Neuronal stem cell (in vitro differentiated cells): Measurements from ENCODE around the gene AVPI1.
A peak's percentile ranks its signal among the peaks of the same experiment; 100 is the strongest.

Experiments
- DNase-seq: peaks from one replicate; pipeline ENCODE4 v3.0.0-alpha.2; 2013; ENCODE audit warnings: low spot score
- H2AFZ ChIP-seq: one replicate; pipeline ENCODE4 v1.6.1; 2013; ENCODE audit warnings: mild to moderate bottlenecking, low read length, inconsistent platforms
- H2AK5ac ChIP-seq: 2 replicates; pipeline ENCODE4 v1.6.1; 2013; ENCODE audit warnings: low read depth, mild to moderate bottlenecking, inconsistent platforms, low read length, moderate library complexity, mixed read lengths
- H2BK120ac ChIP-seq: 2 replicates; pipeline ENCODE4 v1.6.1; 2013; ENCODE audit warnings: low read depth, mild to moderate bottlenecking, inconsistent platforms, low read length, moderate library complexity, mixed read lengths
- H2BK12ac ChIP-seq: one replicate; pipeline ENCODE4 v1.6.1; 2013; ENCODE audit warnings: low read length, inconsistent platforms
- H2BK15ac ChIP-seq: 2 replicates; pipeline ENCODE4 v1.6.1; 2013; ENCODE audit warnings: mild to moderate bottlenecking, low read length, inconsistent platforms, mixed read lengths
- H2BK5ac ChIP-seq: one replicate; pipeline ENCODE4 v1.6.1; 2013; ENCODE audit warnings: inconsistent platforms, mild to moderate bottlenecking, low read length, moderate library complexity
- H3K14ac ChIP-seq: one replicate; pipeline ENCODE4 v1.6.1; 2013; ENCODE audit warnings: low read length, inconsistent platforms
- H3K18ac ChIP-seq: 2 replicates; pipeline ENCODE4 v1.6.1; 2013; ENCODE audit warnings: low read length, inconsistent platforms
- H3K23ac ChIP-seq: 2 replicates; pipeline ENCODE4 v1.6.1; 2013; ENCODE audit warnings: low read depth, mild to moderate bottlenecking, mixed read lengths, low read length, inconsistent platforms; ENCODE audit not compliant: poor library complexity
- H3K27ac ChIP-seq: replicated peaks from 3 replicates; pipeline ENCODE4 v1.5.1; 2013; ENCODE audit warnings: low read length, inconsistent platforms
- H3K27me3 ChIP-seq, 3 experiments: 2 replicates each; pipeline ENCODE4 v1.6.1; 2013; ENCODE audit warnings: low read length in 3 of 3, mild to moderate bottlenecking in 2 of 3, inconsistent platforms in 1 of 3, low read depth in 1 of 3, mixed read lengths in 1 of 3, moderate library complexity in 1 of 3; ENCODE audit not compliant: control insufficient read depth in 3 of 3, insufficient read depth in 3 of 3
- H3K36me3 ChIP-seq, 2 donors: replicated peaks in 1 of 2; 2 replicates each; pipeline ENCODE4 v1.6.1; 2013; ENCODE audit warnings: low read length in 2 of 2; ENCODE audit not compliant: control insufficient read depth in 2 of 2, insufficient read depth in 2 of 2
- H3K4ac ChIP-seq: 2 replicates; pipeline ENCODE4 v1.6.1; 2013; ENCODE audit warnings: inconsistent platforms, mild to moderate bottlenecking, low read length, moderate library complexity
- H3K4me1 ChIP-seq, 2 donors: 1 replicate in 1 of 2; 2 replicates in 1 of 2; pipeline ENCODE4 v1.6.1; 2013; ENCODE audit warnings: low read length in 2 of 2, low read depth in 1 of 2; ENCODE audit not compliant: control insufficient read depth in 2 of 2, insufficient read depth in 1 of 2
- H3K4me2 ChIP-seq: one replicate; pipeline ENCODE4 v1.6.1; 2013; ENCODE audit warnings: mild to moderate bottlenecking, low read length, inconsistent platforms; ENCODE audit not compliant: insufficient read depth, poor library complexity, severe bottlenecking
- H3K4me3 ChIP-seq, 2 donors: 2 replicates each; pipeline ENCODE4 v1.5.1; 2013; ENCODE audit warnings: low read length in 2 of 2, mild to moderate bottlenecking in 2 of 2, inconsistent platforms in 1 of 2, moderate library complexity in 1 of 2
- H3K79me1 ChIP-seq: one replicate; pipeline ENCODE4 v1.6.1; 2013; ENCODE audit warnings: low read depth, mild to moderate bottlenecking, inconsistent platforms, low read length, moderate library complexity
- H3K9ac ChIP-seq: one replicate; pipeline ENCODE4 v1.6.1; 2013; ENCODE audit warnings: mild to moderate bottlenecking, low read depth, low read length, inconsistent platforms; ENCODE audit not compliant: poor library complexity
- H3K9me3 ChIP-seq, 2 donors: replicated peaks in 1 of 2; 2 replicates each; pipeline versions ENCODE3 to v1.6.1; 2013; ENCODE audit warnings: low read length in 2 of 2, mild to moderate bottlenecking in 2 of 2, inconsistent platforms in 1 of 2, low read depth in 1 of 2, mixed read lengths in 1 of 2, moderate library complexity in 1 of 2; ENCODE audit not compliant: control insufficient read depth in 2 of 2, insufficient read depth in 1 of 2
- H4K8ac ChIP-seq: one replicate; pipeline ENCODE4 v1.6.1; 2013; ENCODE audit warnings: low read depth, mild to moderate bottlenecking, inconsistent platforms, low read length, moderate library complexity
- H4K91ac ChIP-seq: one replicate; pipeline ENCODE4 v1.6.1; 2013; ENCODE audit warnings: low read length, low read depth, mild to moderate bottlenecking, inconsistent platforms; ENCODE audit not compliant: poor library complexity
- WGBS, 2 donors: extraction: QIAGEN DNeasy Blood & Tissue Kit; methylation state at CpG; one replicate each; pipeline ENCODE4 v1.1.7; 2013; ENCODE audit warnings: missing lambda C conversion rate in 2 of 2, mixed read lengths in 1 of 2; ENCODE audit not compliant: insufficient read length in 2 of 2, insufficient replicate concordance in 1 of 2; ENCODE audit errors: extremely low coverage in 2 of 2; 5-methylcytosine and 5-hydroxymethylcytosine counted together

AVPI1 gene

DNA sequence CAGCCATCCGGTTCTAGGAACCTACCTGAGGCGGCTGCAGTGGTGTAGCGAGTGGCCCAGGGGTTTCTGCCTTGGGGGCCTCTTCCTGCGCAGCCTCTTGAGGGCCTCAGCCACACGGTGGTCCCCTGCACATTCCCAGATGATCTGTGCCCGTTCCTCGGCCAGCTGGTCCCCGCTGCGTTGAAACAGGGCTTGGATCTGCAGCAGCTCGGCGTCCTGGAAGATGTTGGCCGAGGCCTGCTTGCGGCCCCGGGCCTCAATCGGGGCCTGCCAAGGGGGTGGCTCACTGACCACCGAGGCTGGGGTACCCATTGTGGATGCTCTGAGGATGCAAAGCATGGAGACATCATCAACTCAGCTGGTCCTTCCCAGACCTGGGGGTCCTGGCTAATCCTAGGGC, 7.4 kb downstream of the AVPI1 start:
- Histone ChIP-seq H3K4me3 (no peak overlapping the region), H4K91ac (no peak overlapping the region), H3K4me2 (no peak overlapping the region), H3K4me1 (peaks cover 0 to 2% of the 10 kb centered on the region in 2 donors), H3K27me3 (no peaks in the 10 kb centered on the region), H3K36me3 (peaks cover 14 to 26% of the 10 kb centered on the region in 2 donors), H3K4ac (no peak overlapping the region), H2BK120ac (no peak overlapping the region), H2AFZ (no peak overlapping the region), H2BK5ac (no peak overlapping the region), H3K79me1 (no peaks in the 10 kb centered on the region), H2AK5ac (no peak overlapping the region), H3K9me3 (no peaks in the 10 kb centered on the region), H2BK12ac (no peak overlapping the region), H3K27ac (no peak overlapping the region), H4K8ac (no peak overlapping the region), H3K9ac (peak overlapping the region; percentile 35), H2BK15ac (no peak overlapping the region), H3K23ac (no peak overlapping the region), H3K14ac (no peak overlapping the region), H3K18ac (no peak overlapping the region)
- no CpG with 5 or more reads among the region's 16 CpGs for WGBS, 2 donors
- no peak for DNase-seq

DNA sequence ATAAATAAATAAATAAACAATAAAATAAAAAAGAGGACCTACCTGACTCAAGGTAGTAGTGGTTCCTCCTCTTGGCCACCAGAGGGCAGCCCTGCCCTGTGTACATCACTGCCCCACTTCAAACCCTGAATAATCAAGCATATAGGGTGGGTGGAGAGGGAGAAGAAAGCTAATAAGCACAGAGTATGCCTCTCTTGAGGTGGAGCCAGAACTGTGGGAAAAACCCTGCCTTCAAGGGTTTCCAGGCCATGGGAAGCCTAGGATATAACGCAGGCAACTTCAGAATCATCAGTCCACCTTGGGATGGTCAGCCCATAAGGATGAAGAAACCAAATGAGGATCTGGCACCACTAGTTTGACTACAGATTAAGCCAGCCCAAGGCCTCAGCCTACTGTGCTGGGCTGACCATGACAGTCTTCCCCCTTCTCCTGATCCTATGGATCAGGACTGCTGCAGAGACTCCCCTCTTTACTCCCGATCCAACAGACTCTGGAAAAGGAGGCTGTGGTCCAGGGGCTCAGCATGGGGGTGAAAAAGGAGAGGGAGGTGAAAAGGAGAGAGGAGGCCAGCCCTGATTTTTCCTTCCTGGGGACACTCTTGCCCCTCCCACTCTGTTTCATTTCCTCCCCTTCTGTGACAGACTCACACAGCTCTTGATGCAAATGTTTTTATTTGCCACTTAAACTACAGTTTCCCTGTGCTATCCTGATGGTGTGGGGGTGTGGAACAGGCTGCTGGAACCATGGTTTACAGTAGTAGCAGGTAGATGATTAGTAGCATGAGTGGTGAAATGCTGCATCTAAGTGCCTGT, 10.1 kb downstream of the AVPI1 start:
- Histone ChIP-seq H2BK15ac (no peak overlapping the region), H4K91ac (no peak overlapping the region), H3K23ac (no peak overlapping the region), H2AK5ac (no peak overlapping the region), H2AFZ (no peak overlapping the region), H3K4me3 (no peak overlapping the region), H3K36me3 (peaks cover 26 to 52% of the 10 kb centered on the region in 2 donors), H2BK120ac (no peak overlapping the region), H3K4ac (no peak overlapping the region), H3K4me1 (no peaks in the 10 kb centered on the region), H3K4me2 (no peak overlapping the region), H3K18ac (no peak overlapping the region), H4K8ac (no peak overlapping the region), H3K9me3 (no peaks in the 10 kb centered on the region), H3K79me1 (no peaks in the 10 kb centered on the region), H3K27me3 (no peaks in the 10 kb centered on the region), H3K14ac (no peak overlapping the region), H3K27ac (no peak overlapping the region), H2BK12ac (no peak overlapping the region), H3K9ac (no peak overlapping the region), H2BK5ac (no peak overlapping the region)
- WGBS, 2 donors: no CpG with 5 or more reads among the region's 2 CpGs
- peak; percentile 32 for DNase-seq

DNA sequence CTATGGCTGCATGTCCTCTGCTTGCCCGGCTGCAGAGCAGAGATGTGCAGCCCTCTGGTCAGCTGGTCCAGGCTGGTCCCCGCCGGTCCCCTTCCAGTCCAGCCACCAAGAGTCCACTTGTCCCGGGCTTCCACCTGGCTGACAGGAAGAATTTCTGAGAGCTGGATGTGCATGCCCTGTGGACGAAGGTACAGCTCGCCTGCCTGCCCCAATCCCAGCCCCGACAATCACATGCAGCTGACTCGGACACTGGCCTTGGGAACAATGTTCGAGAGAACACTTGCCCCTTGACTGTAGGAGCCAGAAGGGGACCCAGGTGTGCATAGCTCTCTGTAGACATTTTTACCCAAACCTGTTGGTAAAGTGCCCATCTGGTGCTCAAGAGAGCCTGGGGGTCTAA, 11.8 kb downstream of the AVPI1 start:
- Histone ChIP-seq H4K91ac (no peak overlapping the region), H3K4me1 (no peaks in the 10 kb centered on the region), H3K23ac (peak overlapping the region; percentile 78)

DNA sequence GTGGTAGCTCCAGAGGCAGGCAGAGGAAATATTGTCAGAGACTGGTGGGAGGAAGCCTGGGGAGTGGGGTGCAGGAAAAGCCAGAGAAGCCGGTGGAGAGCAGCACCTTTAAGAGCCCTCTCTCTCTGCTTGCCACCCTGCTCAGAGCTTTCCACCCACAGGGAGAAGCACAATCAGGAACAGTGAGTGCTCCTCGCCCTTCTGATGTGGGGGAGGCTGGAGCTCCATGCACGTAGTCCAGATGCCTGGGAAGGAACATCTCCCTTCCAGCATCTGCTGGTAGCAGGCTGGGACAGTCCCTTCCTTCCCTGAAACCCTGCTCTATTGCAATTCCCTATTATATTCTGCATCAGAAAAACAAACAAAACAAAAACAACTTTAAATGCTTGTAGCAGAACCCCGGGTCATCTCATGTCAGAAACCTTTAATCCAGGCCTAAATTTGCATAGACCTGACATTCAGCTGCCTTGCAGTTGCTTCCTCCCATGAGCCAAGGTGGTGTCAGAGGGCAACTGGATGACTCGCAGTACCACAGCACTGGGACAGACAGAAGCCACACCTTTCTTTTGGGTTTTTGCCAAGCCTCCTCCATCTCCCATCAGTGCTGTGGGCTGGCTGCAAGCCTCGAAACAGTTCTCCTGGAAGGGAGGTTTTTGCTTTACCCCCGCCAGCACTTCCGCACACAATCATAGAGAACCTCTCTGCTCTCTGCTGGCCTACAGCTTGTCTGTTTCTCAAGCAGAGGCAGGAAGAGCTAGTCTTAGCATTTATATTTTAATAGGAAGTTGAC, 13.1 kb downstream of the AVPI1 start:
- peaks cover 33 to 78% of the 10 kb centered on the region in 2 donors for H3K36me3 ChIP-seq
- no peaks in the 10 kb centered on the region for H3K27me3 ChIP-seq
- H3K4me3 ChIP-seq: no peak overlapping the region
- H2BK5ac ChIP-seq: no peak overlapping the region
- no peak overlapping the region for H3K23ac ChIP-seq
- no peak overlapping the region for H3K4ac ChIP-seq
- H2BK12ac ChIP-seq: no peak overlapping the region
- no peak overlapping the region for H2AK5ac ChIP-seq
- H3K4me1 ChIP-seq: no peaks in the 10 kb centered on the region
- H4K8ac ChIP-seq: no peak overlapping the region
- H3K4me2 ChIP-seq: no peak overlapping the region
- H3K9ac ChIP-seq: no peak overlapping the region
- H2BK120ac ChIP-seq: no peak overlapping the region
- H3K9me3 ChIP-seq: no peaks in the 10 kb centered on the region
- no peak overlapping the region for H3K14ac ChIP-seq
- no CpG with 5 or more reads among the region's 8 CpGs for WGBS, 2 donors
- no peak overlapping the region for H3K27ac ChIP-seq
- no peak overlapping the region for H2BK15ac ChIP-seq
- no peak overlapping the region for H2AFZ ChIP-seq
- H3K79me1 ChIP-seq: no peaks in the 10 kb centered on the region
- no peak overlapping the region for H3K18ac ChIP-seq
- H4K91ac ChIP-seq: no peak overlapping the region
- DNase-seq: no peak

More for the DNA sequence above, 11.8 kb downstream of the AVPI1 start:
- no peak overlapping the region for H2BK5ac ChIP-seq
- no peak overlapping the region for H2AK5ac ChIP-seq
- H3K14ac ChIP-seq: no peak overlapping the region
- no peak overlapping the region for H3K4ac ChIP-seq
- no peak overlapping the region for H2BK15ac ChIP-seq
- H4K8ac ChIP-seq: no peak overlapping the region
- H2BK12ac ChIP-seq: peak overlapping the region; percentile 36
- no peak overlapping the region for H3K4me2 ChIP-seq
- no CpG with 5 or more reads among the region's 9 CpGs for WGBS, 2 donors
- H3K4me3 ChIP-seq: no peak overlapping the region
- no peaks in the 10 kb centered on the region for H3K27me3 ChIP-seq
- no peak overlapping the region for H2BK120ac ChIP-seq
- no peaks in the 10 kb centered on the region for H3K9me3 ChIP-seq
- peaks cover 28 to 65% of the 10 kb centered on the region in 2 donors for H3K36me3 ChIP-seq
- H3K9ac ChIP-seq: no peak overlapping the region
- H3K27ac ChIP-seq: no peak overlapping the region
- H3K18ac ChIP-seq: no peak overlapping the region
- no peaks in the 10 kb centered on the region for H3K79me1 ChIP-seq
- no peak for DNase-seq
- no peak overlapping the region for H2AFZ ChIP-seq
